Spleen (tissue), 11 donors: ENCODE results near the gene DCUN1D4. TPM values are rescaled to one million over a fixed set of nuclear protein-coding genes. Genes with fewer than 3 reads are reported as not detected.

Experiments used
- DNase-seq: peaks from one replicate; pipeline ENCODE4 v3.0.0-alpha.2; 2020
- H3K27ac ChIP-seq, 8 donors: fragments of 200-600 bp; sonication (generic) in 7 of 8; 1 replicate in 4 of 8; 2 replicates in 4 of 8; pipeline versions ENCODE4 v1.5.0 to v1.8.0; 2016 to 2021; ENCODE audit warnings: inconsistent platforms in 4 of 8, mild to moderate bottlenecking in 4 of 8, moderate library complexity in 1 of 8
- H3K27me3 ChIP-seq, 7 donors: fragments of 200-600 bp; sonication (generic) in 6 of 7; replicated peaks in 1 of 7; 1 replicate in 4 of 7; 2 replicates in 3 of 7; pipeline versions ENCODE4 v1.5.0 to v1.8.0; 2016 to 2021; ENCODE audit warnings: inconsistent platforms in 3 of 7, mild to moderate bottlenecking in 1 of 7
- H3K36me3 ChIP-seq, 6 donors: fragments of 200-600 bp; sonication (generic) in 5 of 6; 1 replicate in 4 of 6; 2 replicates in 2 of 6; pipeline versions ENCODE4 v1.5.0 to v1.8.0; 2016 to 2021; ENCODE audit warnings: inconsistent platforms in 2 of 6
- H3K4me1 ChIP-seq, 6 donors: fragments of 200-600 bp; sonication (generic) in 5 of 6; 1 replicate in 3 of 6; 2 replicates in 3 of 6; pipeline versions ENCODE4 v1.5.0 to v1.8.0; 2016 to 2021; ENCODE audit warnings: inconsistent platforms in 3 of 6
- H3K4me3 ChIP-seq, 8 donors: fragments of 200-600 bp; sonication (generic) in 7 of 8; 1 replicate in 4 of 8; 2 replicates in 4 of 8; pipeline versions ENCODE4 v1.5.0 to v1.8.0; 2016 to 2021; ENCODE audit warnings: inconsistent platforms in 4 of 8, mild to moderate bottlenecking in 4 of 8, moderate library complexity in 2 of 8
- H3K9me3 ChIP-seq, 8 donors: fragments of 200-600 bp; sonication (generic) in 7 of 8; 1 replicate in 4 of 8; 2 replicates in 4 of 8; pipeline versions ENCODE4 v1.5.0 to v1.8.0; 2016 to 2021; ENCODE audit warnings: inconsistent platforms in 4 of 8
- CTCF ChIP-seq, 11 experiments: fragments of 200-600 bp in 7 of 11; fragments of 450-650 bp in 4 of 11; sonication (generic) in 4 of 11; IDR thresholded peaks in 8 of 11; conservative IDR thresholded peaks in 3 of 11; 1 replicate in 7 of 11; 2 replicates in 4 of 11; pipeline versions ENCODE4 v1.4.0 to v1.8.0; 2016 to 2021; ENCODE audit warnings: antibody characterized with exemption in 11 of 11, inconsistent platforms in 4 of 11, mild to moderate bottlenecking in 1 of 11
- POLR2A ChIP-seq, 3 donors: fragments of 450-650 bp; IDR thresholded peaks; one replicate each; pipeline ENCODE4 v1.5.1; 2017; ENCODE audit warnings: antibody characterized with exemption in 3 of 3, mild to moderate bottlenecking in 1 of 3
- POLR2AphosphoS5 ChIP-seq, 3 donors: sonication (generic); formaldehyde crosslinking; IDR thresholded peaks; one replicate each; pipeline ENCODE4 v1.5.1; 2017; ENCODE audit warnings: antibody characterized with exemption in 3 of 3
- WGBS, 5 donors: extraction: QIAGEN DNeasy Blood & Tissue Kit in 3 of 5; methylation state at CpG; one replicate each; pipeline versions ENCODE4 v1.1.5 to v1.1.7; 2013 to 2018; 5-methylcytosine and 5-hydroxymethylcytosine counted together
- intact Hi-C: fragments of 100-400 bp; cut with DNase I; formaldehyde crosslinking; loops from one replicate; pipeline ENCODE4 v1.15.0; 2023; ENCODE audit warnings: low total_unique reads
- polyA plus RNA-seq, 3 donors: library from polyadenylated mRNA; stranded (reverse); fragments of 200-250 nt; gene quantifications; one replicate each; pipeline ENCODE4 v1.2.1, GENCODE V29; 2013
- total RNA-seq, 7 donors: library from RNA; depleted of rRNA in 3 of 7; stranded (reverse); fragments of >200 nt in 3 of 7; fragmentation: NEBNext Ultra II Directional in 4 of 7; extraction: Animal tissue kit (Norgen Biotek cat#: 25700) in 4 of 7; gene quantifications; one replicate each; pipeline versions ENCODE4 v1.1.0 to v1.2.1, GENCODE V29; 2016 to 2021
- donor health status: healthy with polysubstance abuse.
- donor health status: DM: no; HTN: no; CAD: no; lungs with moderate emphysema.
- donor health status: DM: no; HTN: no; CAD: no.
- donor health status: Bipolar disorder and iron deficiency.
- donor health status: healthy.
- donor health status: DM: no; HTN: no; CAD: no.
- donor health status: DM: yes; HTN: yes; CAD: no.

DCUN1D4 gene
- total and polyA plus RNA-seq, 10 donors = 10.8 to 59.8 (median 43.7) TPM

GRCh38 chr4:51907006-51907669 lies 64.2 kb downstream of the DCUN1D4 start:
- no peak for DNase-seq
- H3K9me3 ChIP-seq = no peaks in the 10 kb centered on the region
- 46 to 60% (median 47%) methylated on average over 3 of the region's 3 CpGs for WGBS, 5 donors
- intact Hi-C loops = no loop called here
- TF ChIP-seq POLR2AphosphoS5 (IDR thresholded peaks at IDR 0.05) (no peak), POLR2A (IDR thresholded peaks at IDR 0.05) (no peak), CTCF (IDR thresholded peaks at IDR 0.05 in 8 of 11, conservative IDR thresholded peaks at IDR 0.05 in 3 of 11) (no peak)
- peaks cover 0 to 26% (median 13%) of the 10 kb centered on the region in 6 donors for H3K4me1 ChIP-seq
- no peak overlapping the region for H3K27ac ChIP-seq
- no peak overlapping the region for H3K4me3 ChIP-seq
- H3K27me3 ChIP-seq = no peaks in the 10 kb centered on the region
- H3K36me3 ChIP-seq = peaks cover 0 to 78% (median 32%) of the 10 kb centered on the region in 6 donors

GRCh38 chr4:51909236-51909703 lies 66.3 kb downstream of the DCUN1D4 start:
- H3K9me3 ChIP-seq = no peaks in the 10 kb centered on the region
- TF ChIP-seq POLR2A (IDR thresholded peaks at IDR 0.05) (no peak), CTCF (IDR thresholded peaks at IDR 0.05 in 8 of 11, conservative IDR thresholded peaks at IDR 0.05 in 3 of 11) (no peak), POLR2AphosphoS5 (IDR thresholded peaks at IDR 0.05) (no peak)
- intact Hi-C loops = no loop called here
- no peak overlapping the region for H3K27ac ChIP-seq
- 69 to 89% (median 85%) methylated on average over 7 of the region's 7 CpGs for WGBS, 5 donors
- H3K27me3 ChIP-seq = no peaks in the 10 kb centered on the region
- no peak for DNase-seq
- H3K36me3 ChIP-seq = peaks cover 0 to 81% (median 49%) of the 10 kb centered on the region in 6 donors
- H3K4me3 ChIP-seq = no peak overlapping the region
- peaks cover 0 to 26% (median 13%) of the 10 kb centered on the region in 6 donors for H3K4me1 ChIP-seq

GRCh38 chr4:51918251-51918650 lies 75.3 kb downstream of the DCUN1D4 start:
- H3K27me3 ChIP-seq = no peaks in the 10 kb centered on the region
- DNase-seq = no peak
- H3K36me3 ChIP-seq = peaks cover 0 to 45% (median 18%) of the 10 kb centered on the region in 6 donors
- H3K4me3 ChIP-seq = no peak overlapping the region
- WGBS, 5 donors = 87 to 89% (median 87%) methylated on average over 6 of the region's 6 CpGs
- intact Hi-C loops = no loop called here
- no peak for TF ChIP-seq POLR2AphosphoS5 (IDR thresholded peaks at IDR 0.05)
- TF ChIP-seq POLR2A (IDR thresholded peaks at IDR 0.05) = no peak
- TF ChIP-seq CTCF (IDR thresholded peaks at IDR 0.05 in 8 of 11, conservative IDR thresholded peaks at IDR 0.05 in 3 of 11) = no peak
- no peaks in the 10 kb centered on the region for H3K4me1 ChIP-seq
- H3K9me3 ChIP-seq = peaks cover 0 to 11% (median 10%) of the 10 kb centered on the region in 8 donors
- no peak overlapping the region for H3K27ac ChIP-seq

- Histone ChIP-seq H3K27ac (no peak overlapping the region), H3K27me3 (no peaks in the 10 kb centered on the region), H3K4me3 (no peak overlapping the region), H3K36me3 (no peaks in the 10 kb centered on the region), H3K4me1 (no peaks in the 10 kb centered on the region), H3K9me3 (peaks cover 0 to 11% (median 10%) of the 10 kb centered on the region in 8 donors)
- DNase-seq = no peak
- no peak for TF ChIP-seq POLR2A (IDR thresholded peaks at IDR 0.05)
- TF ChIP-seq CTCF (IDR thresholded peaks at IDR 0.05 in 8 of 11, conservative IDR thresholded peaks at IDR 0.05 in 3 of 11) = no peak
- no peak for TF ChIP-seq POLR2AphosphoS5 (IDR thresholded peaks at IDR 0.05)
- intact Hi-C loops = no loop called here
- 88 to 95% (median 91%) methylated on average over 2 of the region's 2 CpGs for WGBS, 5 donors
These were observed 80.4 kb downstream of the DCUN1D4 start for GRCh38 chr4:51923343-51923742.
